ENCODE measurements around the gene LRIF1.
A peak's percentile ranks its signal among the peaks of the same experiment; 100 is the strongest.

Gene LRIF1

DNA sequence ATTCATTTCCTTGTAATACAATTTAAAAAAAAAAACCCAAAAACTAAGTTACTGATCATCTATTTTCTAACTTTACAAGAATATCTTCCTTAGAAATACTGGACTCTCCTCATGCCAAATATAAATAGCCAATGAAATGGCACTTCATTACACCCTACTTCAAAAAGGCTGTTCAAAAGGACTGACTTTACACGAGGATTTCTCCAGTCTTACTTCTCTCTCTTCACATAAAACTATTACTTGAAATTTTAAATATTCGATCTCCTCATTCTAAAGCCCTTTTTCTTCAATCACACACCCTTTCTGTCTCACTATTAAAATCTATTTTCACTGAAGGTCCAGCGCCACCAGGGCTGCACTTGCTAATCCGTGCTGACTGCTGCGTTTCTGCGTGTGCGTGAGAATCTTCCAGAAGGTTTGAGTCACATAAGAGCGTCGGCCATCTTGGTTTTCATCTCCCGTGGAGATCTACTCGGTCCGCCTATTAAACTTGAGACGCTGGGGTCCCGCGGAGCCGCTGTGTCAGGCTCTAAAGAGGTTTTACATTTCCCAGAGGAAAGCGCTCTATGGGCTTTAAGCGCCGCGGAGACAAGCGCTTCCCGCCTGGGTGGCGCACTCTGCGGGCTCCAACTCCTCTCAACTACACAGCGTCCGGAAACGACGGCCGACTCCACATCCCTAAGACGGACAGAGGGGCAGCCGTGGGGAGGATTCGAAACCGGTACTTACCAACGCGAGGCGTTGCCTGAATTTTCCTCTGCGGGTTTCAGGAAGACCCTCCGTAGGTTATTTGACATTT lies 631 bp downstream of the LRIF1 start:
- H3K4me3 ChIP-seq (ENCODE audit: low read depth, low read length), result peak overlapping the region; percentile 65
- peak; percentile 76 for DNase-seq (ENCODE audit: low read depth)
- TF ChIP-seq, protein P1, sequence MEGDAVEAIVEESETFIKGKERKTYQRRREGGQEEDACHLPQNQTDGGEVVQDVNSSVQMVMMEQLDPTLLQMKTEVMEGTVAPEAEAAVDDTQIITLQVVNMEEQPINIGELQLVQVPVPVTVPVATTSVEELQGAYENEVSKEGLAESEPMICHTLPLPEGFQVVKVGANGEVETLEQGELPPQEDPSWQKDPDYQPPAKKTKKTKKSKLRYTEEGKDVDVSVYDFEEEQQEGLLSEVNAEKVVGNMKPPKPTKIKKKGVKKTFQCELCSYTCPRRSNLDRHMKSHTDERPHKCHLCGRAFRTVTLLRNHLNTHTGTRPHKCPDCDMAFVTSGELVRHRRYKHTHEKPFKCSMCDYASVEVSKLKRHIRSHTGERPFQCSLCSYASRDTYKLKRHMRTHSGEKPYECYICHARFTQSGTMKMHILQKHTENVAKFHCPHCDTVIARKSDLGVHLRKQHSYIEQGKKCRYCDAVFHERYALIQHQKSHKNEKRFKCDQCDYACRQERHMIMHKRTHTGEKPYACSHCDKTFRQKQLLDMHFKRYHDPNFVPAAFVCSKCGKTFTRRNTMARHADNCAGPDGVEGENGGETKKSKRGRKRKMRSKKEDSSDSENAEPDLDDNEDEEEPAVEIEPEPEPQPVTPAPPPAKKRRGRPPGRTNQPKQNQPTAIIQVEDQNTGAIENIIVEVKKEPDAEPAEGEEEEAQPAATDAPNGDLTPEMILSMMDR (IDR thresholded peaks at IDR 0.05; ENCODE audit: low read depth, low read length, missing control alignments), result no peak

DNA sequence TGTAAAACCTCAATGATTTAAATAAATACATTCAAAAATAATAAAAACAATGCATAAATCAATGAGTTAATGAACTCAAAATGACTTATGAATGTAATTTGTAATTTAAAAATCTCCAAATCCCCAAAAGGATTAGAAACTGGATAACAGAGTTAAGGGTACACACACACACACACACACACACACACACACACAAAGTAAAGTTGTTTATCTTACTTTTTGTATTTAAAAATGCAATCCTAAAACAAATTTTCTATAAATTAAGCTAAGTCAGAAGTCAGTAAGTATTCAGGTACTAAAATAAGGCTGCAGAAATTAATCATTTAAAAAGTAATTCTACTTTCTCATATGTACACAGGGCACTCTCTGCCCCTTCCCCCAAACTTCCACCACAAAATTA lies 1.8 kb downstream of the LRIF1 start:
- H3K4me3 ChIP-seq (ENCODE audit: low read depth, low read length), result no peak overlapping the region
- TF ChIP-seq, protein P1 (IDR thresholded peaks at IDR 0.05; ENCODE audit: low read depth, low read length, missing control alignments), result no peak
- DNase-seq (ENCODE audit: low read depth), result no peak

DNA sequence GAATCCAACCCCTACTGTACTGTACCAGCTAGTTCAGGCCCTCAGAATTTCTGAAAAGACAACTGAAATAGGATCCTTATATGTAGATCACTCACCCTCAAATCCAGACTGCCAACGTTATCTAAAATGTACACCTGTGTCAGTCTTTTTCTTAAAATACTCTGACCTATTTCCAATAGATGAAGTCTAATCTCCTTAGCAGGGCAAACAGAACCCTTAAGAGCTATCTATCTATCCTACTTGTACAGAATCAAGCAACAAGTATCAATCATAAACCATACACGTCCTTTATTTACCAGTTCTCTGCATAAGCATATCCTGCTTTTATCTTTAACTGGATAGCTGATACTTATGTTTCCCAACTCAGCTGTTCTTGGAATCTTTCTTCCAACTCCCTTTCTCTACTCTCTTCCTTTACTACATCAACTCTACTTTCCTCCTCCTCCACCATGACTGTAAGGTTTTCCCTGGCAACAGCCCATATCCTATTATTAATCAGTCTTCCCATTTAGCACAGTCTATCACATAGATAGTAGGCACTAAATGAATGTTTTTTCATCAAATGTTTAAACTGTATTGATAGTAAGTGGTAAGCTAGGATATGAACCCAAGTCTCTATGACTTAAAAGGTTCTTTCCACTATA lies 2.8 kb downstream of the LRIF1 start:
- TF ChIP-seq, protein P1 (IDR thresholded peaks at IDR 0.05; ENCODE audit: low read depth, low read length, missing control alignments), result no peak
- DNase-seq (ENCODE audit: low read depth), result no peak
- no peak overlapping the region for H3K4me3 ChIP-seq (ENCODE audit: low read depth, low read length)

DNA sequence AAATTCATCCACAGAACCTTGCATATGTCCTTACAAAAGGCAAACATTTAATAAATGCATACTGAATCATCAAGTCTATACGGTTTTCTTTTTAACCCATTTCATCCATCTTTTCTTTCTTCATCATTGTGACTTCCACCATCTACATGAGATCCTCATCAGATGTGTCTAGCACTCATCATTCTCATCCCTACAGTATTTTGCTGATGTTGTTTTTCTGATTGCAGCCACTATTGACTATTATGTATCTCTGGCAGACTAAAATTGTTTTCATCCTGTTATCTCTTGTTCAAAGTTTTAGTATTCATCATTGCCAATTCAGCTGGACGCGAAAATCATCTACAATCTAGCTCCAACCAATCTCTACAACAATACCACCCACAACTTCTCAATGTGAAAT lies 5.9 kb downstream of the LRIF1 start:
- no peak overlapping the region for H3K4me3 ChIP-seq (ENCODE audit: low read depth, low read length)
- TF ChIP-seq, protein P1 (IDR thresholded peaks at IDR 0.05; ENCODE audit: low read depth, low read length, missing control alignments), result no peak

DNA sequence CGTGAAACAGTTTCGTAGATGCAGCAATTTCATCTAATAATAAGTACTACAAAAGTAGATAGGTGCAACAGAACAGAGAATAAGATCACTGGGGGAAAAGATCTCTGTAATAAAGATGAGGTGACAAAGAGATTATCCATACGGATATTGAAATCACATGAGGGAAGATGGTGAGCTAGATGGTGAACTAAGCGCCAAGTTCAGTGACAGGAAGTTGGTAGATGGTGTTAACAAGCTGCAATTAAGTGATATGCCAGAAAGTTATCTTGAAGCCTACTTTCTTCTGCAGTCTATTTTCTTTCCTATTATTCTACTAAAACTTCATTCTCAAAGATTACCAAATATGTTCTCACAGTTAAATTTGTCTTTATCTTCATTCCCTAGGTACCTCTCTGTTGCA lies 7.1 kb downstream of the LRIF1 start:
- TF ChIP-seq, protein P1 (IDR thresholded peaks at IDR 0.05; ENCODE audit: low read depth, low read length, missing control alignments), result no peak
- DNase-seq (ENCODE audit: low read depth), result no peak
- no peak overlapping the region for H3K4me3 ChIP-seq (ENCODE audit: low read depth, low read length)

More for the DNA sequence above, 5.9 kb downstream of the LRIF1 start:
- DNase-seq (ENCODE audit: low read depth), result no peak

DNA sequence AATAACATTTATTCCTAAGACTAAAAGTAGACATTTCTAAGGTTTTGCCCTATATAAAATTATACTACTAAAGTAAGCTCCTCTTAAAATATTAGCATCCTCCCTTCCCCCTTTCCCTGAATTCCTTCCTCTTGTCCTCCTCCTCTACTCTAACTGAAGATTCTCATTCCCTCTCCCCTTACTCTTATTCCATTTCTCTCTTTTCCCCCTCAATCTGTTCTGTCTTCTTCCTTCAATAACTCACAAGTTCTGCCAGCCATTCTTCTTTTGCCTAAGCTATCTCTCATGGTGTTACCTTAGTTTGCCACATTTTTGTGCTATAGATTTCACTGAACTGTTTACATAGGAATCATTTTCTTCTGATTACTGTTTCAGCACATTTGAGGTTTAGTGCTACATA lies 10.7 kb downstream of the LRIF1 start:
- TF ChIP-seq, protein P1 (IDR thresholded peaks at IDR 0.05; ENCODE audit: low read depth, low read length, missing control alignments), result no peak
- DNase-seq (ENCODE audit: low read depth), result no peak
- no peak overlapping the region for H3K4me3 ChIP-seq (ENCODE audit: low read depth, low read length)

All from GM12864 (cell line).